Caki2 (cell line): ENCODE measurements around the gene RAPGEFL1. TPM values are rescaled to one million over a fixed set of nuclear protein-coding genes. Genes with fewer than 3 reads are reported as not detected.
"Not testable (repeated sequence)": the region's sequence is repeated elsewhere in the genome, so short reads cannot be mapped to it uniquely, and the experiment has no call there.

Experiments
- DNase-seq: peaks from one replicate; pipeline ENCODE4 v3.0.0-alpha.2; 2015; ENCODE audit warnings: low read depth
- in situ Hi-C: cut with HindIII; loops from 2 replicates; pipeline ENCODE4 v1.10.0; 2016; ENCODE audit warnings: low sequenced_read_pairs, low pct_unique_long_range_greater_than_20kb, mixed read lengths
- total RNA-seq: library from RNA; depleted of rRNA; stranded (reverse); fragments of >200 nt; shearing (Covaris generic); gene quantifications from 2 replicates; pipeline ENCODE4 v1.2.3, GENCODE V29; 2014; ENCODE audit warnings: low replicate concordance; rRNA removed

RAPGEFL1 gene
- total RNA-seq, 1 experiment from 2014 or later, result 5.9 TPM

- DNase-seq, result no peak
- in situ Hi-C loops, result no loop called here
These were observed 53.4 kb downstream of the RAPGEFL1 start for GRCh38 chr17:40230670-40231069.

- DNase-seq, in situ Hi-C loops: not testable (repeated sequence)
These were observed 54.7 kb downstream of the RAPGEFL1 start for GRCh38 chr17:40231928-40232327.

GRCh38 chr17:40241252-40241834 is 64.1 kb downstream of the RAPGEFL1 start:
- in situ Hi-C loops, result no loop called here

GRCh38 chr17:40242774-40243173 is 65.5 kb downstream of the RAPGEFL1 start:
- in situ Hi-C loops, result no loop called here
- no peak for DNase-seq

More at GRCh38 chr17:40241252-40241834, 64.1 kb downstream of the RAPGEFL1 start:
- no peak for DNase-seq

GRCh38 chr17:40243761-40244160 is 66.5 kb downstream of the RAPGEFL1 start:
- DNase-seq, result no peak
- in situ Hi-C loops, result no loop called here

GRCh38 chr17:40244255-40244654 is 67.0 kb downstream of the RAPGEFL1 start:
- in situ Hi-C loops, result no loop called here
- DNase-seq, result no peak

Other genes starting within 250 kb of the RAPGEFL1 start
- gene ORMDL3, start 249.9 kb upstream of the RAPGEFL1 start, total RNA-seq, result 41.3 and 70.3 TPM in 2 replicates
- gene LRRC3C, start 249.7 kb upstream of the RAPGEFL1 start, total RNA-seq, result not detected in 2 replicates
- not detected in 2 replicates for gene GSDMA, start 214.5 kb upstream of the RAPGEFL1 start, total RNA-seq
- gene PSMD3, start 196.7 kb upstream of the RAPGEFL1 start, total RNA-seq, result 170 and 200 TPM in 2 replicates
- gene CSF3, start 162.0 kb upstream of the RAPGEFL1 start, total RNA-seq, result not detected in 2 replicates
- 36.7 and 97.2 TPM in 2 replicates for gene MED24, start 123.1 kb upstream of the RAPGEFL1 start, total RNA-seq
- gene THRA, start 114.5 kb upstream of the RAPGEFL1 start, total RNA-seq, result 9.1 and 16.4 TPM in 2 replicates
- gene NR1D1, start 76.9 kb upstream of the RAPGEFL1 start, total RNA-seq, result 1.1 and 1.6 TPM in 2 replicates
- gene MSL1, start 55.5 kb upstream of the RAPGEFL1 start, total RNA-seq, result 32.3 and 42.7 TPM in 2 replicates
- gene CASC3, start 36.9 kb upstream of the RAPGEFL1 start, total RNA-seq, result 27.5 and 37.9 TPM in 2 replicates
- gene WIPF2, start 41.8 kb downstream of the RAPGEFL1 start, total RNA-seq, result 7.7 and 9.1 TPM in 2 replicates
- 60.9 and 68.1 TPM in 2 replicates for gene CDC6, start 110.4 kb downstream of the RAPGEFL1 start, total RNA-seq
- gene RARA, start 131.7 kb downstream of the RAPGEFL1 start, total RNA-seq, result 11.4 and 26.0 TPM in 2 replicates
- not detected in 2 replicates for gene GJD3, start 187.3 kb downstream of the RAPGEFL1 start, total RNA-seq
- 131 and 148 TPM in 2 replicates for gene TOP2A, start 240.4 kb downstream of the RAPGEFL1 start, total RNA-seq